Karpas-422 (cell line): ENCODE data around the gene TM7SF2. TPM values are rescaled to one million over a fixed set of nuclear protein-coding genes. Genes with fewer than 3 reads are reported as not detected.

ENCODE experiments used
- DNase-seq: peaks from one replicate; pipeline ENCODE4 v3.0.0-alpha.2; 2015
- H2AFZ ChIP-seq: fragments of 200-600 bp; sonication (generic); 2 replicates; pipeline ENCODE4 v1.6.1; 2014; ENCODE audit warnings: antibody characterized with exemption, low read length, mixed read lengths
- H3K27ac ChIP-seq: fragments of 200-600 bp; sonication (generic); 2 replicates; pipeline ENCODE4 v1.5.1; 2014; ENCODE audit warnings: mild to moderate bottlenecking, low read length, moderate library complexity
- H3K27me3 ChIP-seq: fragments of 200-600 bp; sonication (generic); 2 replicates; pipeline ENCODE4 v1.6.1; 2014; ENCODE audit warnings: low read length, mixed read lengths
- H3K36me3 ChIP-seq: fragments of 200-600 bp; sonication (generic); 2 replicates; pipeline ENCODE4 v1.6.1; 2014; ENCODE audit warnings: low read length, mixed read lengths; ENCODE audit not compliant: insufficient read depth
- H3K4me1 ChIP-seq: fragments of 200-600 bp; sonication (generic); 2 replicates; pipeline ENCODE4 v1.6.1; 2014; ENCODE audit warnings: mild to moderate bottlenecking, low read length, mixed read lengths
- H3K4me2 ChIP-seq: fragments of 200-600 bp; sonication (generic); 2 replicates; pipeline ENCODE4 v1.6.1; 2014; ENCODE audit warnings: low read length, low read depth, mild to moderate bottlenecking; ENCODE audit not compliant: poor library complexity, severe bottlenecking
- H3K4me3 ChIP-seq: fragments of 200-600 bp; sonication (generic); 2 replicates; pipeline ENCODE4 v1.5.1; 2014; ENCODE audit warnings: mild to moderate bottlenecking, antibody characterized with exemption, low read length, mixed read lengths
- H3K79me2 ChIP-seq: fragments of 200-600 bp; sonication (generic); 2 replicates; pipeline ENCODE4 v1.6.1; 2014; ENCODE audit warnings: mild to moderate bottlenecking, low read length, mixed read lengths
- H3K9ac ChIP-seq: fragments of 200-600 bp; sonication (generic); 2 replicates; pipeline ENCODE4 v1.6.0; 2014; ENCODE audit warnings: low read length
- H3K9me2 ChIP-seq: fragments of 200-600 bp; sonication (generic), shearing (Covaris generic); replicated peaks from 2 replicates; pipeline ENCODE4 v1.6.0; 2014; ENCODE audit warnings: mild to moderate bottlenecking, low read length, moderate library complexity; ENCODE audit not compliant: insufficient read depth
- H3K9me3 ChIP-seq: fragments of 300-700, 200-600 bp; sonication (generic); 2 replicates; pipeline ENCODE4 v1.6.1; 2014; ENCODE audit warnings: low read length, mixed read lengths
- H4K20me1 ChIP-seq: fragments of 200-600 bp; sonication (generic); 2 replicates; pipeline ENCODE4 v1.6.1; 2014; ENCODE audit warnings: mild to moderate bottlenecking, antibody characterized with exemption, low read length, low read depth; ENCODE audit not compliant: insufficient read depth
- total RNA-seq: library from RNA; depleted of rRNA; stranded (reverse); fragments of >200 nt; shearing (Covaris generic); gene quantifications from 2 replicates; pipeline ENCODE4 v1.2.3, GENCODE V29; 2014; ENCODE audit warnings: low replicate concordance; rRNA removed

TM7SF2 gene
- 160 and 161 TPM in 2 replicates for total RNA-seq

DNA sequence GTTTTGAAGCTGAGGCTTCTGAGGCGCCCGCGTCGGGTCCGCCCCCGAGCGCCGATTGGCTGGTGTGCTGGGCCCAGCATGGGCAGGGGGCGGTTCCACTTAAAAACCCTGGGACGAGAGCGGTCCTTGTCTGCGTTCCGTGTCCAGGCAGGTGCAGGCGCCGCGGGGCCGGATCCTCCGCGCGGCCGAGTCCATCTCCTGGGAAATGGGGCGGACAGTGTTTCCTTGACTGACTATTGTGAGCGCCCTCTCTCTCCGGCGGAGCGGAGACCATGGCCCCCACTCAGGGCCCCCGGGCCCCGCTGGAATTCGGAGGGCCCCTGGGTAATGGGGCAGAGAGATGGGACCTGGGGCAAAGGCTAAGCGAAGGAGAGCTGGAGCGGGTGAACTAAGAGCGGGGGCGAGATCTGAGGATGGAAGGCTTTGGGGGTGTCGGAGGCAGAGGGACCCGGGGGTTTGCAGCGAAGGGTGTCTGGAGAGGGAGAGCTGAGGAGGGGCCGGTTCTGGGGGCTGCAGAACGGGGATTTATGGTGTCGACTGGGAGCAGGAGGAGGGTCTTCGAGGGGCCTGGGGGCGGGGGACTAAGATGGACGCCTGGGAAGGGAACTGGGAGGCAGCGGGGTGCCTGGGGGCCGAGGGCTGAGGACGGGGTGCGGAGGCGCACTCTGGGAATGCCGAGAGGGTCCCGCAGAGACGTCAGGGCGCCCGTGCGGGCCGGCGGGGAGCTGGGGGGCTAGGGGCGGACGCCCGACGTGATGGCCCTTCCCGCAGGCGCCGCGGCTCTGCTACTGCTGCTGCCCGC, at the start of gene TM7SF2:
TSS of gene TM7SF2 (plus strand) at position 129 of the 802 bp plus-strand sequence. CDS start at position 273, 144 bp downstream.
- no peak within 1 kb of the TSS for H2AFZ ChIP-seq
- H3K9me2 ChIP-seq, result no peaks in the 10 kb centered on the region
- H3K4me1 ChIP-seq, result peaks cover 55% of the 10 kb centered on the region
- H3K9me3 ChIP-seq, result no peaks in the 10 kb centered on the region
- peak within 1 kb of the TSS; percentile 99 for H3K4me2 ChIP-seq
- no peaks in the 10 kb centered on the region for H3K27me3 ChIP-seq
- peak within 1 kb of the TSS; percentile 97 for H3K9ac ChIP-seq
- H3K27ac ChIP-seq, result peak within 1 kb of the TSS; percentile 85
- peaks cover 42% of the 10 kb centered on the region for H3K79me2 ChIP-seq
- 0 out of 2 replicates have a peak, but pooled peaks cover 6% of the 10 kb centered on the region for H3K36me3 ChIP-seq
- H3K4me3 ChIP-seq, result peak within 1 kb of the TSS; percentile 99
- no peaks in the 10 kb centered on the region for H4K20me1 ChIP-seq
- DNase-seq, result peak; percentile 99

DNA sequence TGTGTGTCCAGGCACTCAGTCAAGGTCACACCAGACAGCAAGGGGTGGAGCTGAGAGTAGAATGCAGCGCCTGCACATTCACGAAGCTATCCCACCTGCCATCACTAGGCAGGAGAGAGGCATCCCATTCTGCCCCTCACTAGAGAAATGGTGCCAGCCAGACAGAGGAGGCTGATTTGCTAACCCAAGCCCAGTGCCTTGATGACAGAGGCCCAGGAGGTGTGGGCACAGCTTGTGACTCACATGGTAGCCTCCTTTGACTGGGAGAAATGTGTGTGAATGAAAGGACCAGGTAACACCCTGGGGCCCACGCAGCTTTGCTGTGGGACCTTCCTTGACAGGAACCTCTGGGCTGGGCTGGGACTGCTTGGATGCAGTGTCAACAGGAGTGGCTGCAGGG, 48.1 kb upstream of the TM7SF2 start:
- Histone ChIP-seq H4K20me1 (no peaks in the 10 kb centered on the region), H3K9ac (no peak overlapping the region), H3K27ac (no peak overlapping the region), H3K4me2 (no peak overlapping the region), H3K9me3 (no peaks in the 10 kb centered on the region), H3K9me2 (no peaks in the 10 kb centered on the region), H2AFZ (no peak overlapping the region), H3K36me3 (no peaks in the 10 kb centered on the region), H3K4me3 (no peak overlapping the region), H3K4me1 (0 out of 2 replicates have a peak, but pooled peaks cover 3% of the 10 kb centered on the region), H3K27me3 (no peaks in the 10 kb centered on the region), H3K79me2 (no peaks in the 10 kb centered on the region)
- no peak for DNase-seq

DNA sequence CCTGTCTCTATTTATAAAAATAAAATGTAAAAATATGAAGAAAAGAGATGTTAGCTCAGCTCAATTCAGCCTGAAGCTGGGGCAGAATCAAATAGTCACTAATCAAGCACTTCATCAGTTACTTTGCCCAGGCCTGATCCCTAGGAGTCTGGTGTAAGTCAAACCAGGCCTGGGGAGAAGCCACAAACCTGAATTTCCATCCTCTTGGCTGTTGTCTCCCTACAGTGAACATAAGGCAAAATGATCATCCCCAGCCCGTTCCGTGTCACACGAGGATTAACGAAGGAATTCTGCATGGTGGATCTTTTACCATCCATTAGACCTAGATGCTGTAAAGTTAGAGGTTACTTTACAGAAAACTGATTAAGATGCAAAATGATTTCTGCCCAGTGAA, 46.8 kb upstream of the TM7SF2 start:
- no peak overlapping the region for H3K4me2 ChIP-seq
- no peak overlapping the region for H2AFZ ChIP-seq
- no peak for DNase-seq
- H3K4me1 ChIP-seq, result 0 out of 2 replicates have a peak, but pooled peaks cover 3% of the 10 kb centered on the region
- no peaks in the 10 kb centered on the region for H3K36me3 ChIP-seq
- H3K27me3 ChIP-seq, result no peaks in the 10 kb centered on the region
- H3K9ac ChIP-seq, result no peak overlapping the region
- H3K9me3 ChIP-seq, result no peaks in the 10 kb centered on the region
- no peaks in the 10 kb centered on the region for H4K20me1 ChIP-seq
- no peak overlapping the region for H3K27ac ChIP-seq
- no peak overlapping the region for H3K4me3 ChIP-seq
- H3K9me2 ChIP-seq, result no peaks in the 10 kb centered on the region
- H3K79me2 ChIP-seq, result no peaks in the 10 kb centered on the region

DNA sequence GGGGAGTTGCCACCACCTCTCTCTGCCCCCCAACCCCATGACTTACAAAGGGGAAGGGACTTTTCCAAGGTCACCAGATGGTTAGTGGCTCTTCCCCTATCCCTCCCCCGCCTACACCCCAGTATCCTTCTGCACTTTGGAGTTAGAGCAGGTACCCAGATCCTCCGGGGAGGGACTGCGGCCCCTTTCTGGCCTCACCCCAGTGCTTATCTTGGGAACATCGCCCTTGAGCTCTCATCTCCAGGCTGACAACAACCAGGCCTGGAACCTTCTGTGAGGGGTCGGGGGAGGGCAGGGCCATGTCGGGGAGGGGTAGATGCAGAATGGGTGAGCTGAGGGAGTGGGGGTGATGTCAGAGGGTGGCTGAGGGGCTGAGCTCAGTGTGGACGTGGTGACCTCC, 45.8 kb upstream of the TM7SF2 start:
- no peak overlapping the region for H3K27ac ChIP-seq
- no peaks in the 10 kb centered on the region for H3K4me1 ChIP-seq
- no peaks in the 10 kb centered on the region for H3K79me2 ChIP-seq
- no peaks in the 10 kb centered on the region for H4K20me1 ChIP-seq
- H3K4me3 ChIP-seq, result no peak overlapping the region
- H3K4me2 ChIP-seq, result no peak overlapping the region
- H3K9ac ChIP-seq, result no peak overlapping the region
- no peaks in the 10 kb centered on the region for H3K27me3 ChIP-seq
- H3K9me2 ChIP-seq, result no peaks in the 10 kb centered on the region
- no peak for DNase-seq
- no peaks in the 10 kb centered on the region for H3K36me3 ChIP-seq
- no peaks in the 10 kb centered on the region for H3K9me3 ChIP-seq
- no peak overlapping the region for H2AFZ ChIP-seq

DNA sequence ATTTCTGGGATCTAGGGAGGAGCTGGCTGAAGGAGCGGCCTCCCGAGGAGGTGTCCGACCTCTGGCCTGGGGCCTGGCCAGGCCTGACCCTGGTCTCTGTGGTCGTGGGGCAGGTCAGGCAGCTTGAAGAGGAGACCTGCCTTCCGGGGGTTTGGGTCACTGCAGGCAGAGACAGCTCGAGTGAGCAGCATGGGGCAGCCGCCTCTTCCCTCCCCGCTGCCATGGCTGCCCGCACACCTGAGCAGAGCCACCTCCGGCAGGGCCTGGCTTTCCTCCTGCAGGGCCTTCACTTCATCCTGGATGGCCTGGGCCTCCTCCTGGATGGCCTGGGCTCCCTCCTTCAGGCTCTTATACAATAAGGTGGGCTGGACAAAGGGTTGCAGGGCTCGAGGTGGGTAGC, 45.4 kb upstream of the TM7SF2 start:
- Histone ChIP-seq H3K4me1 (no peaks in the 10 kb centered on the region), H3K79me2 (no peaks in the 10 kb centered on the region), H3K9me2 (no peaks in the 10 kb centered on the region), H3K9ac (no peak overlapping the region), H2AFZ (no peak overlapping the region), H3K4me3 (no peak overlapping the region), H4K20me1 (no peaks in the 10 kb centered on the region), H3K27ac (no peak overlapping the region), H3K4me2 (no peak overlapping the region), H3K36me3 (no peaks in the 10 kb centered on the region), H3K9me3 (no peaks in the 10 kb centered on the region), H3K27me3 (no peaks in the 10 kb centered on the region)
- DNase-seq, result no peak

DNA sequence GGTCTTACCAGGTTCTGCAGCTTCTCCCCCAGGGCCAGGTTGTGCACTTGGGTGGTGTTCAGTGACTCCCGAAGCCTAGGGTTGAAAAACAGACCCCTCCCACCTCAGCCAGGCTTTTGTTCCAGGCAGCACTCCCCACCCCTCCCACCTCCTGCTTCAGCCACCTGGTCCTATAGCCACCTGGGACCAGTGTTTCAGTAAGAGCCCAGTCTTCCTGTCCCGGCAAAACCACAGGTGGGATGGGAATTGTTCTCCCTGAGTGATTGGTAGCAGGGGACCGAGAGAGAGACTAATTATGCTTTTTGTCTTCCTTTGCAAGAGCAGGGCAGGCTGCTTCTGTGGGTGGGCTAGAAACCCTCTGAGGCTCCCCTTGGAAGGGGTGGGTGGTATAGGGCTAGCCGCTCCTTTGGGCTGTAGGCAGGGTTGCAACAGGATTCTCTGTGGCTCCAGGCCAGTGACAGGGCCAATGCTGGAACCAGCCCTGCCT, 44.8 kb upstream of the TM7SF2 start:
- Histone ChIP-seq H4K20me1 (no peaks in the 10 kb centered on the region), H3K36me3 (no peaks in the 10 kb centered on the region), H3K4me3 (no peak overlapping the region), H3K4me1 (peaks cover 3% of the 10 kb centered on the region), H2AFZ (no peak overlapping the region), H3K27me3 (no peaks in the 10 kb centered on the region), H3K4me2 (no peak overlapping the region), H3K27ac (no peak overlapping the region), H3K9me3 (no peaks in the 10 kb centered on the region), H3K9me2 (no peaks in the 10 kb centered on the region), H3K9ac (no peak overlapping the region), H3K79me2 (no peaks in the 10 kb centered on the region)
- DNase-seq, result no peak

DNA sequence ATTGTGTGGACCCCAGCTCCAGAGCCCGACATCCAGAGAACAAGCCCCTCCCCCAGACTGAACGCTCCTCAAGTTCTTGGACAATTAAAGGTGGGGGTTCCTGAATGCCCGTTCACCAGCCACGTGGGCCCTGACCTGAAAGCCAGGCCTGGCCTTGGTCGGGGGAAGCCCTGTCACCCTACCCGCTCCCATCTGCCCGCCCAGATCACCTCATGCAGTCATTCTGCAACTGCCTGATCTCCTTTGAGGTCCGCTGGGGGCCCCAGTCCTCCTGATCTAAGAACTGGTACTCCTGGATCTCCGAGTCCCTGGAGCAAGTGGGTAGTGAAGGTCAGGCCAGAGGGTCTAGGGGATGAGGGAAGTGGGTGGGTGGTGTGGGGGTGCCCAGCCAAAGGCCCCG, 44.2 kb upstream of the TM7SF2 start:
- no peaks in the 10 kb centered on the region for H3K79me2 ChIP-seq
- H3K4me1 ChIP-seq, result peaks cover 9% of the 10 kb centered on the region
- no peaks in the 10 kb centered on the region for H4K20me1 ChIP-seq
- H3K9ac ChIP-seq, result no peak overlapping the region
- no peaks in the 10 kb centered on the region for H3K27me3 ChIP-seq
- H3K9me3 ChIP-seq, result no peaks in the 10 kb centered on the region
- H3K36me3 ChIP-seq, result no peaks in the 10 kb centered on the region
- DNase-seq, result no peak
- no peak overlapping the region for H3K4me2 ChIP-seq
- no peak overlapping the region for H2AFZ ChIP-seq
- no peaks in the 10 kb centered on the region for H3K9me2 ChIP-seq
- no peak overlapping the region for H3K27ac ChIP-seq
- H3K4me3 ChIP-seq, result no peak overlapping the region

DNA sequence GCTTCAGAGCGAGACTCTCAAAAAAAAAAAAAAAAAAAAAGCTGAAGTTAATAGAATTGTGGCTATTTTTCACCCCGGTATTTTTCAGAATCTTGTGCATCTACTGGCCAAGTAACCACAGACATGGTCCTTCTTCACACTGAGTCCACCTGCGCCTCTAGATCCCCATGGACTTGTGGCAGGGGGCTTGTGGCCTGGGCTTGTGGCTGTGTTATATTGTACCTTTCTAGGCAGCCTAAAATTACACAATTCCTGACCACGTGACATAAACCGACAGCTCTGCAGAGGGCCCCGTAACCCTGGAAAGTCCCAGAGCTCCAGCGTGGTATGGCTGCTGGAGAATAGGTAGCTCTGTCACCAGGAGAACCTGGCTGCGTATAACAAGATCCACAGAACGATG, 42.5 kb upstream of the TM7SF2 start:
- Histone ChIP-seq H4K20me1 (no peaks in the 10 kb centered on the region), H3K4me1 (peaks cover 12% of the 10 kb centered on the region), H3K9me2 (no peaks in the 10 kb centered on the region), H2AFZ (no peak overlapping the region), H3K79me2 (no peaks in the 10 kb centered on the region), H3K27me3 (no peaks in the 10 kb centered on the region), H3K4me3 (no peak overlapping the region), H3K4me2 (no peak overlapping the region), H3K9me3 (no peaks in the 10 kb centered on the region), H3K9ac (no peak overlapping the region), H3K36me3 (no peaks in the 10 kb centered on the region), H3K27ac (no peak overlapping the region)
- DNase-seq, result no peak
